GM12864 (cell line): ENCODE measurements around the gene ANXA6.
A peak's percentile ranks its signal among the peaks of the same experiment; 100 is the strongest.

Experiments used
- DNase-seq: peaks from one replicate; pipeline ENCODE4 v3.0.0-alpha.2; 2011; ENCODE audit warnings: low read depth
- H3K4me3 ChIP-seq: 2 replicates; pipeline ENCODE4 v1.5.1; 2011; ENCODE audit warnings: mild to moderate bottlenecking, low read depth, low read length, control low read depth
- TF ChIP-seq, protein P1 (sequence below): IDR thresholded peaks from 2 replicates; pipeline ENCODE4 v1.5.1; 2011; ENCODE audit warnings: low read depth, mild to moderate bottlenecking, moderate library complexity, low read length, control low read depth, inconsistent platforms; ENCODE audit errors: missing control alignments

The ANXA6 gene

DNA sequence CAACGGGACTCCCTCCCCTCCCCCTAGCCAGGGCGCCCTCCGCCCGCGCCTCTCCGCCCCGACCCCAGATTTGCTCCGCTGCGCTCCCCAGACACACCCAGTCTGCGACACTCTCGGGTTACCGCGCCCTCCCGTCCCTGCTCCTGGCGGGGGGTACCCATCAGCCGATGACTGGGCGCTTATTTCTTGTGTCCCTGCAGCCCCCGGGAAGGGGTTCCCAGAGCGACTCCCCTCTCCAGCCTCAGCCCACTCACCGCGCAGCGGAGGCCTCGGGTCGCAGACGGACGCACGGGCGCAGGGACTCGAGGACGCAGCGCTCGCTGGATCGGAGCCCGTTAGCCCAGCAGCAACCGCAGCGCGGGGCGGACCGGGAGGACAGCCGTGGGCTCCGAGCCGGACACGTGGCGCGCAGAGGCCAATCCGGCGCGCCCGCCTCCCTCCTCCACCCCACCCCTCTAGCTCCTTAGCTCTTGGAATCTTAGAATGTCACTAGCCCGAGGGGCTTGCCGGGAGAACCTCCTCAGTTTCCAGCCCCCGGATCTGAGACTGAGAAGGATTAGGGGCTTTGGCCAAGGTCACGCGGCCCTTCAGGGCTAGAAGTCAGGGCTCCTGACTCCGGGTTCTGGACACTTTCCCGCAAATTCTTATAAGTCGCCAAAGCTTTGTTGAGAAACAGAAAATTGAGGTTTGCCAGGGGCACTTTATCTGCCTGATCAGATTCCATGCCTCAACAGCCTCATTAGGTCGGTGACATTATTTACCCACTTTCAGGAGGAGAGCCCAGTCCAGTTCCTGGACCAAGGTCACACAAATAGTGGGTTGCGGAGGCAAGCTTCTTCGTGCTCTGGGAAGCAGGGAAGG lies at the start of gene ANXA6:
TSS of gene ANXA6 (minus strand) at position 354 of the 861 bp plus-strand sequence. CDS start 9,878 bp downstream, outside the sequence.
- TF ChIP-seq, protein P1, sequence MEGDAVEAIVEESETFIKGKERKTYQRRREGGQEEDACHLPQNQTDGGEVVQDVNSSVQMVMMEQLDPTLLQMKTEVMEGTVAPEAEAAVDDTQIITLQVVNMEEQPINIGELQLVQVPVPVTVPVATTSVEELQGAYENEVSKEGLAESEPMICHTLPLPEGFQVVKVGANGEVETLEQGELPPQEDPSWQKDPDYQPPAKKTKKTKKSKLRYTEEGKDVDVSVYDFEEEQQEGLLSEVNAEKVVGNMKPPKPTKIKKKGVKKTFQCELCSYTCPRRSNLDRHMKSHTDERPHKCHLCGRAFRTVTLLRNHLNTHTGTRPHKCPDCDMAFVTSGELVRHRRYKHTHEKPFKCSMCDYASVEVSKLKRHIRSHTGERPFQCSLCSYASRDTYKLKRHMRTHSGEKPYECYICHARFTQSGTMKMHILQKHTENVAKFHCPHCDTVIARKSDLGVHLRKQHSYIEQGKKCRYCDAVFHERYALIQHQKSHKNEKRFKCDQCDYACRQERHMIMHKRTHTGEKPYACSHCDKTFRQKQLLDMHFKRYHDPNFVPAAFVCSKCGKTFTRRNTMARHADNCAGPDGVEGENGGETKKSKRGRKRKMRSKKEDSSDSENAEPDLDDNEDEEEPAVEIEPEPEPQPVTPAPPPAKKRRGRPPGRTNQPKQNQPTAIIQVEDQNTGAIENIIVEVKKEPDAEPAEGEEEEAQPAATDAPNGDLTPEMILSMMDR: no peak
- peak within 1 kb of the TSS; percentile 86 for H3K4me3 ChIP-seq
- no peak for DNase-seq

DNA sequence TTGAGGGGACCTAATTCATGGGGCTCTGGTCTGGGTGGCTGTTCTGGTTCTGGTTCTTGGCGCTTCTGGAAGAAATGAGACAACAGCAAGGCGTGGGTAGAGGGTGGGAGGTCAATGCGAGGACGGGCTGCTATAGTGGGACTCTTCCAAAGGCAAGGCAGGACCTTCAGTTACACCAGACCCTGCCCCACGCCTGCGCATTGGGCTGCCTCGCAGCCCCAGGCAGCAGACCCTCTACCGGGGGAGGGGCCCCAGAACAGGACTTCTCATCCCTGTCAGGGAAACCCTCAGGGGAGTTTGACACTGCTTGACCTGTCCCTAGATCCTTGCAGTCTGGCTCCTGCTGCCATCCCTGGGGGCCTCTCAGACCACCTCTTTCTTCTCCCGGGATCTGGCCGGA lies 47.8 kb upstream of the ANXA6 start:
- DNase-seq: no peak
- H3K4me3 ChIP-seq: no peak overlapping the region
- TF ChIP-seq, protein P1: no peak

DNA sequence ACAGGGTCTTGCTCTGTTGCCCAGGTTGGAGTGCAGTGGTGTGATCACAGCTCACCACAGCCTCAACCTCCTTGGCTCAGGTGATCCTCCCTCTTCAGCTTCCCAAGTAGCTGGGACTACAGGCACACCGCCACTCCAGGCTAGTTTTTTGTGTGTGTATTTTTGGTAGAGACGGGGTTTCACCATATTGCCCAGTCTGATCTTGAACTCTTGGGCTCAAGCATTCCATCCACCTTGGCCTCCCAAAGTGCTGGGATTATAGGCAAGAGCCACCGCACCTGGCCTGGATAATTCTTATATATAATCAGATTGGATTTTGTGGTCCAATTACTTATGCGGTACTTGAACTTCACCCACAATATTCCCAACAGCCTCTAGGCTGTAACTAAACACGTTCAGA lies 46.5 kb upstream of the ANXA6 start:
- TF ChIP-seq, protein P1: no peak

DNA sequence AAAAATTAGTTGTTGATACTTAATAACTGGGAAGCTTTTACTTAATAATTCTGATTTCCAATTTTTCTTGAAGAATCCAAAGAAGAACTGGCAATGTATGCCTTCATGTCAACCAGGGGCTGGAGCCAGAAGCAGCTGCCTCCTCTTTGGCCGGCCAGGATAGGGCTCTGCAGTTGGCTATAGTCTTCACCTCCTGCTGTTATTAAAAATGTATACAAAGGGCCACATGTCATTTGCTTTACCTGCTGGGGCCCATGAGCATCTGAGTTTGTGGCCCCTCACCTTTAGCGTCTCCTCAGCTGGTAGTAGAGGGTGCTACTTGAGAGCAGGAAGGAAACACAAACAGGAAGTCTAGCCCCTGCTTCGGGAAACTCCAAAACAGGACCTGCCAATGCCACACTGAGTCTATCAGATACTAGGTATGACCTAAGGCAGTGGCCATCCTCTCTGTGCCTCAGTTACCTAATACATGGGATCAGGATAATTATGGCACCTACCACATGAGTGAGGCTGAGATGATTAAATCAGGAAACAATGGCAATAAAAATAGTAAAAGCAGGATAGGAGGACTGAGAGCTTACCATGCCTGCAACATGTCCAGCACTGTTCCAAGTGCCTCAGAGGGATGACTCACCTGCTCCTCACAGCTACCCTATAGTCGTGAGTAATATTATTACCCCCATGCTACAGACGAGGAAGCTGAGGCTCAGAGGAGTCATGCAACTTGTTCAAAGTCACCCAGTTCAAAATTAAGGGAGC lies 45.0 kb upstream of the ANXA6 start:
- H3K4me3 ChIP-seq: no peak overlapping the region
- DNase-seq: no peak

More for the DNA sequence above, 46.5 kb upstream of the ANXA6 start:
- no peak for DNase-seq
- H3K4me3 ChIP-seq: no peak overlapping the region

DNA sequence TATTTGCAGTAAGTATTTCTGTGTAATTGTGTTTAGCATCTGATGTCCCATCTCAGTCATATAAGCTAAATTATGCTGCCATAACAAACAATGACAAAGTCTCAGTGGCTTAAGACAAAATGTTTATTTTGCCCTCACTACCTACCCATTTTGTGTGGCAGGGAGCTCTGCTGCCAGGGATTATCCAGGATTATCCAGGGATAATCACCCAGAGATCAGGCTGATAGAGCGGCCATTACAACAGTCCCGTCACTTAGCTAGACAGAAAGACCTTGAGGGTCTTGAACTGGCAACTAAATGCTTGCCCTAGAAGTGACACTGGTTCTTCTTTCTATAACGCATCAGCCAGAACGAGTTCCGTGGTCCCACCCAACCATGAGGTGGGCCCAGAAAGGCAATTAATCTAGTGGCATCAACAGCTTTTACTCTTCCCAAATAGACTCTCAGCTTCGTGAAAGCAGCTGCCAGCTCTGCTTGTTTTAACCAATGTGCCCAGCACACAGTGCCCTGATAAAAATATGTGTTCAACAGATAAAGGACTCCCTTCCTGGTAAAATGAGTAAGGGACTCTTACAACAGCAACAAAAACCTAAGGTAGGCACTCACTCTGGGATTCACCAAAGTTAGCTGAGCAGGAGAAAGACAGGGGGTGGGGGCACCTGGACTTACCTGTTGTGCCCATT lies 43.5 kb upstream of the ANXA6 start:
- H3K4me3 ChIP-seq: no peak overlapping the region
- no peak for DNase-seq
- TF ChIP-seq, protein P1: no peak

More for the DNA sequence above, 45.0 kb upstream of the ANXA6 start:
- TF ChIP-seq, protein P1: no peak

DNA sequence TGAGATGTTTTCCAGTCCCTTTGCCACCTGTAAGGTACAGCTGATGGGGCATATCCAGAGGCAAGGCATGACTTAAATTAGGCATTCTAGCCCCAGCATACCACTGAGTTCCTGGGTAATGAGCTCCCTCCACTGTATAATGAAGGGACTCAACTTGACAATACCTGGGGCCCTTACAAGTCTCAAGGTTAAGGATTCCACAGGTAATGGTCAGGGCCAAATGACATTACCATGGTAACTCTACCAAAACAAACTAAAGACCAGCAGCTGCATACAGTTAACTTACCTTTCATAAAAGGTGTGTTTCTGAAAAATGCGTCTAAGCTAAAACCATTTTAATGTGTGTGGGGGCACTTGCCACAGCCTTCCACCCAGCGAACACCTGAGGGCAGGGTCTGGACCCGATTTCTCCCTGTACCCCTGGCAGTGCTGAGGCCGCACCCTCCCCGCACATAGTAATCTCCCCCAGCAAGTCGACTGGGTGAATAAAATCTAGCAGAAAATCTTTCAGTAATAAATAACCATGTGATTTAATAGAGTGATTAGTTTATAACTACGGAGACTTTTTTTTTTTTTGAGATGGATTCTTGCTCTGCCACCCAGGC lies 42.1 kb upstream of the ANXA6 start:
- TF ChIP-seq, protein P1: no peak
- no peak overlapping the region for H3K4me3 ChIP-seq
- no peak for DNase-seq
